ENCODE results near the gene PLCL1. TPM values are rescaled to one million over a fixed set of nuclear protein-coding genes. Genes with fewer than 3 reads are reported as not detected.

PLCL1 gene
- total RNA-seq: 10 to 100 TPM in 1 of 4 donors, 1 to 10 TPM in 3; 6.6 to 10.8 (median 8.3) TPM

- TF ChIP-seq CTCF (IDR thresholded peaks at IDR 0.05; ENCODE audit: low read depth): no peak
These were observed at the start of gene PLCL1 for GRCh38 chr2:197804049-197804757. Gene PLCL1 (plus strand): TSS chr2:197804593.

GRCh38 chr2:197759013-197759412 lies 45.4 kb upstream of the PLCL1 start:
- no peak for TF ChIP-seq CTCF (IDR thresholded peaks at IDR 0.05; ENCODE audit: low read depth)

- TF ChIP-seq CTCF (IDR thresholded peaks at IDR 0.05; ENCODE audit: low read depth): no peak
These were observed 44.6 kb upstream of the PLCL1 start for GRCh38 chr2:197759625-197760292.

GRCh38 chr2:197760293-197760657 lies 44.1 kb upstream of the PLCL1 start:
- TF ChIP-seq CTCF (IDR thresholded peaks at IDR 0.05; ENCODE audit: low read depth): no peak

- no peak for TF ChIP-seq CTCF (IDR thresholded peaks at IDR 0.05; ENCODE audit: low read depth)
These were observed 26.5 kb upstream of the PLCL1 start for GRCh38 chr2:197777823-197778407.

- TF ChIP-seq CTCF (IDR thresholded peaks at IDR 0.05; ENCODE audit: low read depth): no peak
These were observed 25.1 kb upstream of the PLCL1 start for GRCh38 chr2:197779261-197779660.

- TF ChIP-seq CTCF (IDR thresholded peaks at IDR 0.05; ENCODE audit: low read depth): no peak
These were observed 22.3 kb upstream of the PLCL1 start for GRCh38 chr2:197782126-197782525.
